ENCODE results near the gene ZNF280A.

Gene ZNF280A

DNA sequence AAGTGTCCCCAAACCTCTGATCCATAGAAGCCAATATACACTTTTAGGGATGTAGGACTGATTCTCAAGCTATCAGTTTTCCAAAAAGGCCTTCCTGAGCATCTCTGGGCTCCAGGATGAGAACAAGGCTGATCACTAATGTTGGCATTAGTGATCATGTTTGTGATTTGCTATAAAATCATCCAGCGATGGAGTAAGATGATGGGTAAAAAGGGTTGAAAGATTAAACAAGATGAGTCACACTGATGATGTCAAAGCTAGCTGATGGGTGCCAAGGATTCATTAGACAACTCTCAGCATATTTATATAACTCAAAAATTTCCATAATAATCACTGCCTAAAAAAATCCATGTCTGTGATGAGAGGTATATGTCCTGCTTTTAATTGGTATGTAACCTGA, 54.3 kb downstream of the ZNF280A start:
- no peak for ATAC-seq
- TF ChIP-seq TCF4 (CRISPR knock-in tag; IDR thresholded peaks at IDR 0.05; ENCODE audit: borderline replicate concordance) (no peak), CSDC2 (CRISPR knock-in tag; IDR thresholded peaks at IDR 0.05) (no peak), ZNF70 (CRISPR knock-in tag; IDR thresholded peaks at IDR 0.05) (no peak), ZFP3 (CRISPR knock-in tag; IDR thresholded peaks at IDR 0.05) (no peak), ZNF565 (CRISPR knock-in tag; conservative IDR thresholded peaks at IDR 0.05; ENCODE audit: low read depth) (no peak), ZC3H10 (CRISPR knock-in tag; IDR thresholded peaks at IDR 0.05) (no peak), GLIS3 (CRISPR knock-in tag; IDR thresholded peaks at IDR 0.05) (no peak), PPARA (CRISPR knock-in tag; IDR thresholded peaks at IDR 0.05; ENCODE audit: borderline replicate concordance) (no peak), OSR1 (CRISPR knock-in tag; IDR thresholded peaks at IDR 0.05) (no peak), ZFP30 (CRISPR knock-in tag; IDR thresholded peaks at IDR 0.05) (no peak), ISL1 (CRISPR knock-in tag; IDR thresholded peaks at IDR 0.05) (no peak), RARB (CRISPR knock-in tag; IDR thresholded peaks at IDR 0.05) (no peak), ESRRG (CRISPR knock-in tag; IDR thresholded peaks at IDR 0.05) (no peak), BACH2 (CRISPR knock-in tag; IDR thresholded peaks at IDR 0.05; ENCODE audit: borderline replicate concordance) (no peak), ARNTL (CRISPR knock-in tag; IDR thresholded peaks at IDR 0.05; ENCODE audit: borderline replicate concordance, low read depth) (no peak), TOX (CRISPR knock-in tag; IDR thresholded peaks at IDR 0.05; ENCODE audit: borderline replicate concordance) (no peak), SNAI2 (CRISPR knock-in tag; IDR thresholded peaks at IDR 0.05) (no peak)
- TF ChIP-seq, protein P1, sequence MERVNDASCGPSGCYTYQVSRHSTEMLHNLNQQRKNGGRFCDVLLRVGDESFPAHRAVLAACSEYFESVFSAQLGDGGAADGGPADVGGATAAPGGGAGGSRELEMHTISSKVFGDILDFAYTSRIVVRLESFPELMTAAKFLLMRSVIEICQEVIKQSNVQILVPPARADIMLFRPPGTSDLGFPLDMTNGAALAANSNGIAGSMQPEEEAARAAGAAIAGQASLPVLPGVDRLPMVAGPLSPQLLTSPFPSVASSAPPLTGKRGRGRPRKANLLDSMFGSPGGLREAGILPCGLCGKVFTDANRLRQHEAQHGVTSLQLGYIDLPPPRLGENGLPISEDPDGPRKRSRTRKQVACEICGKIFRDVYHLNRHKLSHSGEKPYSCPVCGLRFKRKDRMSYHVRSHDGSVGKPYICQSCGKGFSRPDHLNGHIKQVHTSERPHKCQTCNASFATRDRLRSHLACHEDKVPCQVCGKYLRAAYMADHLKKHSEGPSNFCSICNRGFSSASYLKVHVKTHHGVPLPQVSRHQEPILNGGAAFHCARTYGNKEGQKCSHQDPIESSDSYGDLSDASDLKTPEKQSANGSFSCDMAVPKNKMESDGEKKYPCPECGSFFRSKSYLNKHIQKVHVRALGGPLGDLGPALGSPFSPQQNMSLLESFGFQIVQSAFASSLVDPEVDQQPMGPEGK (CRISPR knock-in tag; IDR thresholded peaks at IDR 0.05; ENCODE audit: borderline replicate concordance) = no peak
- TF ChIP-seq, protein P2, sequence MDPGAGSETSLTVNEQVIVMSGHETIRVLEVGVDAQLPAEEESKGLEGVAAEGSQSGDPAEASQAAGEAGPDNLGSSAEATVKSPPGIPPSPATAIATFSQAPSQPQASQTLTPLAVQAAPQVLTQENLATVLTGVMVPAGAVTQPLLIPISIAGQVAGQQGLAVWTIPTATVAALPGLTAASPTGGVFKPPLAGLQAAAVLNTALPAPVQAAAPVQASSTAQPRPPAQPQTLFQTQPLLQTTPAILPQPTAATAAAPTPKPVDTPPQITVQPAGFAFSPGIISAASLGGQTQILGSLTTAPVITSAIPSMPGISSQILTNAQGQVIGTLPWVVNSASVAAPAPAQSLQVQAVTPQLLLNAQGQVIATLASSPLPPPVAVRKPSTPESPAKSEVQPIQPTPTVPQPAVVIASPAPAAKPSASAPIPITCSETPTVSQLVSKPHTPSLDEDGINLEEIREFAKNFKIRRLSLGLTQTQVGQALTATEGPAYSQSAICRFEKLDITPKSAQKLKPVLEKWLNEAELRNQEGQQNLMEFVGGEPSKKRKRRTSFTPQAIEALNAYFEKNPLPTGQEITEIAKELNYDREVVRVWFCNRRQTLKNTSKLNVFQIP (CRISPR knock-in tag; IDR thresholded peaks at IDR 0.05; ENCODE audit: borderline replicate concordance, low read depth) = no peak
- TF ChIP-seq, protein P3, sequence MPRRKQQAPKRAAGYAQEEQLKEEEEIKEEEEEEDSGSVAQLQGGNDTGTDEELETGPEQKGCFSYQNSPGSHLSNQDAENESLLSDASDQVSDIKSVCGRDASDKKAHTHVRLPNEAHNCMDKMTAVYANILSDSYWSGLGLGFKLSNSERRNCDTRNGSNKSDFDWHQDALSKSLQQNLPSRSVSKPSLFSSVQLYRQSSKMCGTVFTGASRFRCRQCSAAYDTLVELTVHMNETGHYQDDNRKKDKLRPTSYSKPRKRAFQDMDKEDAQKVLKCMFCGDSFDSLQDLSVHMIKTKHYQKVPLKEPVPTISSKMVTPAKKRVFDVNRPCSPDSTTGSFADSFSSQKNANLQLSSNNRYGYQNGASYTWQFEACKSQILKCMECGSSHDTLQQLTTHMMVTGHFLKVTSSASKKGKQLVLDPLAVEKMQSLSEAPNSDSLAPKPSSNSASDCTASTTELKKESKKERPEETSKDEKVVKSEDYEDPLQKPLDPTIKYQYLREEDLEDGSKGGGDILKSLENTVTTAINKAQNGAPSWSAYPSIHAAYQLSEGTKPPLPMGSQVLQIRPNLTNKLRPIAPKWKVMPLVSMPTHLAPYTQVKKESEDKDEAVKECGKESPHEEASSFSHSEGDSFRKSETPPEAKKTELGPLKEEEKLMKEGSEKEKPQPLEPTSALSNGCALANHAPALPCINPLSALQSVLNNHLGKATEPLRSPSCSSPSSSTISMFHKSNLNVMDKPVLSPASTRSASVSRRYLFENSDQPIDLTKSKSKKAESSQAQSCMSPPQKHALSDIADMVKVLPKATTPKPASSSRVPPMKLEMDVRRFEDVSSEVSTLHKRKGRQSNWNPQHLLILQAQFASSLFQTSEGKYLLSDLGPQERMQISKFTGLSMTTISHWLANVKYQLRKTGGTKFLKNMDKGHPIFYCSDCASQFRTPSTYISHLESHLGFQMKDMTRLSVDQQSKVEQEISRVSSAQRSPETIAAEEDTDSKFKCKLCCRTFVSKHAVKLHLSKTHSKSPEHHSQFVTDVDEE (CRISPR knock-in tag; IDR thresholded peaks at IDR 0.05) = no peak

DNA sequence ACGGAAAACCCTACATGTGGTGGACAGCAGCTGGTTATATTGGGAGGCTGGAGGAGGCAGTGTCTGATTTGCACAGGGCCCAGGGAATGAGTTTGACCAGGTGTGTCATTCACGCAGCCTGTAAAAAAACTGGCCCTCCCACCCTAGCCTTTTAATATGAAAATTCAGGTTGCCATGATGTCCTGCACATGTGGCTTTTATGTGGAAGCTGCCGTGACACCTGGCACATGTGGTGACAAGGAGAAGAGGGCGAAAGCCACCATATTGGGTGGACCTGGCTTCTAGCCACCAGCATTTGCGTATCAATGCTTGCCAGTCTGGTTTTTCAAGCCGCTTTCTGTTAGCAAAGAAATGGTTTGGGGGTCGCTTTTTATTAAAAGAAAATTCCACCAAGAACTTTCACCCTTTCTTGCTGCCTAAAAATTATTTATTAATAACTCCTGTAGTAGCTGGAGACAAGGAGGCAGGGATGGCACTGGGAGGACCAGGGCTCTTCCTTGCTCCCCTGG, 54.9 kb downstream of the ZNF280A start:
- no peak for ATAC-seq
- no peak for TF ChIP-seq ARNTL (CRISPR knock-in tag; IDR thresholded peaks at IDR 0.05; ENCODE audit: borderline replicate concordance, low read depth)
- TF ChIP-seq ZFP30 (CRISPR knock-in tag; IDR thresholded peaks at IDR 0.05) = no peak
- no peak for TF ChIP-seq SNAI2 (CRISPR knock-in tag; IDR thresholded peaks at IDR 0.05)
- TF ChIP-seq ESRRG (CRISPR knock-in tag; IDR thresholded peaks at IDR 0.05) = no peak
- TF ChIP-seq, protein P2 (CRISPR knock-in tag; IDR thresholded peaks at IDR 0.05; ENCODE audit: borderline replicate concordance, low read depth) = no peak
- TF ChIP-seq, protein P4, sequence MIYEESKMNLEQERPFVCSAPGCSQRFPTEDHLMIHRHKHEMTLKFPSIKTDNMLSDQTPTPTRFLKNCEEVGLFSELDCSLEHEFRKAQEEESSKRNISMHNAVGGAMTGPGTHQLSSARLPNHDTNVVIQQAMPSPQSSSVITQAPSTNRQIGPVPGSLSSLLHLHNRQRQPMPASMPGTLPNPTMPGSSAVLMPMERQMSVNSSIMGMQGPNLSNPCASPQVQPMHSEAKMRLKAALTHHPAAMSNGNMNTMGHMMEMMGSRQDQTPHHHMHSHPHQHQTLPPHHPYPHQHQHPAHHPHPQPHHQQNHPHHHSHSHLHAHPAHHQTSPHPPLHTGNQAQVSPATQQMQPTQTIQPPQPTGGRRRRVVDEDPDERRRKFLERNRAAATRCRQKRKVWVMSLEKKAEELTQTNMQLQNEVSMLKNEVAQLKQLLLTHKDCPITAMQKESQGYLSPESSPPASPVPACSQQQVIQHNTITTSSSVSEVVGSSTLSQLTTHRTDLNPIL (CRISPR knock-in tag; IDR thresholded peaks at IDR 0.05; ENCODE audit: low read depth) = no peak
- no peak for TF ChIP-seq ZFP3 (CRISPR knock-in tag; IDR thresholded peaks at IDR 0.05)
- no peak for TF ChIP-seq ZC3H10 (CRISPR knock-in tag; IDR thresholded peaks at IDR 0.05)
- TF ChIP-seq ZNF565 (CRISPR knock-in tag; conservative IDR thresholded peaks at IDR 0.05; ENCODE audit: low read depth) = no peak
- TF ChIP-seq TCF4 (CRISPR knock-in tag; IDR thresholded peaks at IDR 0.05; ENCODE audit: borderline replicate concordance) = no peak
- no peak for TF ChIP-seq OSR1 (CRISPR knock-in tag; IDR thresholded peaks at IDR 0.05)
- TF ChIP-seq TOX (CRISPR knock-in tag; IDR thresholded peaks at IDR 0.05; ENCODE audit: borderline replicate concordance) = no peak
- TF ChIP-seq, protein P1 (CRISPR knock-in tag; IDR thresholded peaks at IDR 0.05; ENCODE audit: borderline replicate concordance) = no peak
- TF ChIP-seq BACH2 (CRISPR knock-in tag; IDR thresholded peaks at IDR 0.05; ENCODE audit: borderline replicate concordance) = no peak
- TF ChIP-seq, protein P3 (CRISPR knock-in tag; IDR thresholded peaks at IDR 0.05) = no peak
- TF ChIP-seq CSDC2 (CRISPR knock-in tag; IDR thresholded peaks at IDR 0.05) = no peak

All from SK-N-SH treated with all-trans-retinoic acid at 6 μM for 48 hours (cell line).